ENCODE measurements around the gene EEF1AKMT2. TPM values are rescaled to one million over a fixed set of nuclear protein-coding genes. Genes with fewer than 3 reads are reported as not detected.
A peak's percentile ranks its signal among the peaks of the same experiment; 100 is the strongest.

The EEF1AKMT2 gene
- total RNA-seq, 2 experiments from 2014 or later: 14.4 to 16.7 TPM

GRCh38 chr10:124730790-124731189 lies 60.9 kb downstream of the EEF1AKMT2 start:
- H3K9me3 ChIP-seq (ENCODE audit: control insufficient read depth in 1 of 2, insufficient read depth in 1 of 2, low read length in 2 of 2): no peaks in the 10 kb centered on the region
- POLR2A ChIA-PET: interaction anchor here (1.0 to 9.0 kb wide), 4 partner anchors 8 to 12 kb away, joined by 3 to 83 read pairs (median 9); no protein-coding TSS in a partner anchor
- Mint-ChIP-seq H3K27ac (peak overlapping the region; percentile 93), H3K27me3 (no peaks in the 10 kb centered on the region), H3K36me3 (ENCODE audit: low read depth) (peaks cover 9% of the 10 kb centered on the region), H3K9me3 (no peaks in the 10 kb centered on the region), H3K4me1 (ENCODE audit: low read depth) (peaks cover 94% of the 10 kb centered on the region), H3K4me3 (no peak overlapping the region)
- TF ChIP-seq, protein P1, sequence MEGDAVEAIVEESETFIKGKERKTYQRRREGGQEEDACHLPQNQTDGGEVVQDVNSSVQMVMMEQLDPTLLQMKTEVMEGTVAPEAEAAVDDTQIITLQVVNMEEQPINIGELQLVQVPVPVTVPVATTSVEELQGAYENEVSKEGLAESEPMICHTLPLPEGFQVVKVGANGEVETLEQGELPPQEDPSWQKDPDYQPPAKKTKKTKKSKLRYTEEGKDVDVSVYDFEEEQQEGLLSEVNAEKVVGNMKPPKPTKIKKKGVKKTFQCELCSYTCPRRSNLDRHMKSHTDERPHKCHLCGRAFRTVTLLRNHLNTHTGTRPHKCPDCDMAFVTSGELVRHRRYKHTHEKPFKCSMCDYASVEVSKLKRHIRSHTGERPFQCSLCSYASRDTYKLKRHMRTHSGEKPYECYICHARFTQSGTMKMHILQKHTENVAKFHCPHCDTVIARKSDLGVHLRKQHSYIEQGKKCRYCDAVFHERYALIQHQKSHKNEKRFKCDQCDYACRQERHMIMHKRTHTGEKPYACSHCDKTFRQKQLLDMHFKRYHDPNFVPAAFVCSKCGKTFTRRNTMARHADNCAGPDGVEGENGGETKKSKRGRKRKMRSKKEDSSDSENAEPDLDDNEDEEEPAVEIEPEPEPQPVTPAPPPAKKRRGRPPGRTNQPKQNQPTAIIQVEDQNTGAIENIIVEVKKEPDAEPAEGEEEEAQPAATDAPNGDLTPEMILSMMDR (IDR thresholded peaks at IDR 0.05): no peak
- ATAC-seq (ENCODE audit: poor library complexity) (no peak), DNase-seq (no peak)
- H3K4me1 ChIP-seq (ENCODE audit: insufficient read depth, low read length): peaks cover 97% of the 10 kb centered on the region
- no peaks in the 10 kb centered on the region for H3K27me3 ChIP-seq (ENCODE audit: control insufficient read depth in 1 of 2, insufficient read depth in 2 of 2, low read length in 2 of 2)
- CTCF ChIA-PET: interaction anchor here (1.0 to 17.5 kb wide), 4 partner anchors 4 to 15 kb away, joined by 4 to 253 read pairs (median 130); no protein-coding TSS in a partner anchor
- H3K27ac ChIP-seq (ENCODE audit: low read depth in 1 of 2, low read length in 2 of 2): no peak overlapping the region
- H3K4me3 ChIP-seq (ENCODE audit: low read length): no peak overlapping the region
- intact Hi-C loops (cut with DNase I, micrococcal nuclease): no loop called here
- H3K36me3 ChIP-seq (ENCODE audit: insufficient read depth, low read length): peaks cover 9% of the 10 kb centered on the region

- no peak overlapping the region for H3K4me3 ChIP-seq (ENCODE audit: low read length)
- peak in 1 of 14 experiments; percentile 19 for DNase-seq
- ChIA-PET POLR2A (interaction anchor here (1.0 to 9.0 kb wide), 7 partner anchors 8 to 92 kb away, joined by 3 to 83 read pairs (median 5); no protein-coding TSS in a partner anchor), CTCF (interaction anchor here (0.8 to 17.5 kb wide), 7 partner anchors 6 to 81 kb away, joined by 3 to 253 read pairs (median 5); no protein-coding TSS in a partner anchor)
- no peak for ATAC-seq (ENCODE audit: poor library complexity)
- H3K9me3 ChIP-seq (ENCODE audit: control insufficient read depth in 1 of 2, insufficient read depth in 1 of 2, low read length in 2 of 2): no peaks in the 10 kb centered on the region
- H3K27me3 ChIP-seq (ENCODE audit: control insufficient read depth in 1 of 2, insufficient read depth in 2 of 2, low read length in 2 of 2): no peaks in the 10 kb centered on the region
- TF ChIP-seq, protein P1 (IDR thresholded peaks at IDR 0.05): no peak
- Mint-ChIP-seq H3K36me3 (ENCODE audit: low read depth) (peaks cover 9% of the 10 kb centered on the region), H3K4me3 (peak overlapping the region; percentile 56), H3K27me3 (no peaks in the 10 kb centered on the region), H3K9me3 (no peaks in the 10 kb centered on the region), H3K27ac (peak overlapping the region; percentile 86), H3K4me1 (ENCODE audit: low read depth) (peaks cover 94% of the 10 kb centered on the region)
- peaks cover 19% of the 10 kb centered on the region for H3K36me3 ChIP-seq (ENCODE audit: insufficient read depth, low read length)
- peak overlapping the region; percentile 59 to 61 for H3K27ac ChIP-seq (ENCODE audit: low read depth in 1 of 2, low read length in 2 of 2)
- intact Hi-C loops (cut with DNase I, micrococcal nuclease): no loop called here
- H3K4me1 ChIP-seq (ENCODE audit: insufficient read depth, low read length): peaks cover 97% of the 10 kb centered on the region
Measured at GRCh38 chr10:124728830-124729661, 62.6 kb downstream of the EEF1AKMT2 start.

GRCh38 chr10:124728071-124728829 lies 63.4 kb downstream of the EEF1AKMT2 start:
- ATAC-seq (ENCODE audit: poor library complexity): peak; percentile 62

More at GRCh38 chr10:124728071-124728829, 63.4 kb downstream of the EEF1AKMT2 start:
- no peaks in the 10 kb centered on the region for H3K27me3 Mint-ChIP-seq
- H3K36me3 Mint-ChIP-seq (ENCODE audit: low read depth): peaks cover 6% of the 10 kb centered on the region
- Histone ChIP-seq H3K4me1 (ENCODE audit: insufficient read depth, low read length) (peaks cover 97% of the 10 kb centered on the region), H3K36me3 (ENCODE audit: insufficient read depth, low read length) (peaks cover 19% of the 10 kb centered on the region), H3K27me3 (ENCODE audit: control insufficient read depth in 1 of 2, insufficient read depth in 2 of 2, low read length in 2 of 2) (no peaks in the 10 kb centered on the region), H3K9me3 (ENCODE audit: control insufficient read depth in 1 of 2, insufficient read depth in 1 of 2, low read length in 2 of 2) (no peaks in the 10 kb centered on the region), H3K4me3 (ENCODE audit: low read length) (no peak overlapping the region), H3K27ac (ENCODE audit: low read depth in 1 of 2, low read length in 2 of 2) (peak overlapping the region; percentile 59 to 61)
- H3K4me1 Mint-ChIP-seq (ENCODE audit: low read depth): peaks cover 94% of the 10 kb centered on the region
- ChIA-PET POLR2A (interaction anchor here (0.9 to 9.0 kb wide), 7 partner anchors 9 to 102 kb away, joined by 4 to 83 read pairs (median 5); no protein-coding TSS in a partner anchor), CTCF (interaction anchor here (0.8 to 17.5 kb wide), 7 partner anchors 6 to 81 kb away, joined by 3 to 253 read pairs (median 5); no protein-coding TSS in a partner anchor)
- H3K27ac Mint-ChIP-seq: peak overlapping the region; percentile 86
- H3K4me3 Mint-ChIP-seq: peak overlapping the region; percentile 43
- TF ChIP-seq, protein P1 (IDR thresholded peaks at IDR 0.05): no peak
- no peaks in the 10 kb centered on the region for H3K9me3 Mint-ChIP-seq
- intact Hi-C loops (cut with DNase I, micrococcal nuclease): no loop called here
- peak in 5 of 14 experiments; percentile 33 to 64 (median 57) for DNase-seq
